BJ (cell line): Measurements from ENCODE around the gene LRMDA. TPM values are rescaled to one million over a fixed set of nuclear protein-coding genes. Genes with fewer than 3 reads are reported as not detected.

ENCODE experiments used
- CTCF ChIA-PET: fragments of 350-600 bp; formaldehyde crosslinking; extraction: SDS; loops from one replicate; lab custom pipeline; 2021; ENCODE audit warnings: antibody characterized with exemption, inconsistent platforms; lab: Yijun Ruan, JAX
- POLR2A ChIA-PET: fragments of 300-600 bp; sonication (Branson Sonifier 250); formaldehyde crosslinking; extraction: SDS; loops from one replicate; lab custom pipeline; 2021; ENCODE audit warnings: antibody characterized with exemption; lab: Charles Lee
- DNase-seq: peaks from one replicate; pipeline ENCODE4 v3.0.0-alpha.2; 2011; ENCODE audit warnings: low read depth
- H3K27me3 ChIP-seq: 2 replicates; pipeline ENCODE4 v1.6.0; 2011; ENCODE audit warnings: low read length; ENCODE audit not compliant: control insufficient read depth, insufficient read depth
- H3K36me3 ChIP-seq: 2 replicates; pipeline ENCODE4 v1.5.1; 2011; ENCODE audit warnings: low read length; ENCODE audit not compliant: control insufficient read depth, insufficient read depth
- H3K4me3 ChIP-seq: 2 replicates; pipeline ENCODE4 v1.5.1; 2011; ENCODE audit warnings: low read depth, mild to moderate bottlenecking, control low read depth, low read length
- polyA plus RNA-seq: library from polyadenylated mRNA; depleted of rRNA; stranded (reverse); fragments of >200 nt; gene quantifications from 2 replicates; pipeline ENCODE4 v1.2.3, GENCODE V29; 2011
- TF ChIP-seq, protein P1 (sequence below): IDR thresholded peaks from 2 replicates; pipeline ENCODE4 v1.5.1; 2011; ENCODE audit warnings: low read depth, mild to moderate bottlenecking, control low read depth, inconsistent platforms, low read length, moderate library complexity; ENCODE audit not compliant: insufficient read depth

Gene LRMDA
- polyA plus RNA-seq, 1 experiment, result not detected

DNA sequence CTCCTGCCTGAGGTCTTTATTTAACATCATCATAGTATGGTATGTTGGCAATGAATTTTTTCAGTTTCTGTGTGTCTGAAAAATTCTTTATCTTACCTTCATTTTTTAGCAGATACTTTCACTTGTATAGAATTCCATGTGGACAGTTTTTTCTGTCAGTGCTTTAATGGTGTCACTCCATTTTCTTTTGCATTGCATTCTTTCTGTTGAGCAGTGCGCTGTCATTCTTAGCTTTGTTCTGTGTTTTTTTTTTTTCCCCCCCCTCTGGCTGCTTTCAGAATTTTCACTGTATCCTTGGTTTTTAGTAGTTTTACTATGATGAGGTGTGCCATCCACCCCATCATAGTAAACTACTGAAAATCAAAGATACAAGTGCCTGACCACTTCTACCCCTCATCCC lies 120.7 kb downstream of the LRMDA start:
- POLR2A ChIA-PET, result no interaction called here
- Histone ChIP-seq H3K27me3 (no peaks in the 10 kb centered on the region), H3K4me3 (no peak overlapping the region), H3K36me3 (no peaks in the 10 kb centered on the region)
- TF ChIP-seq, protein P1, sequence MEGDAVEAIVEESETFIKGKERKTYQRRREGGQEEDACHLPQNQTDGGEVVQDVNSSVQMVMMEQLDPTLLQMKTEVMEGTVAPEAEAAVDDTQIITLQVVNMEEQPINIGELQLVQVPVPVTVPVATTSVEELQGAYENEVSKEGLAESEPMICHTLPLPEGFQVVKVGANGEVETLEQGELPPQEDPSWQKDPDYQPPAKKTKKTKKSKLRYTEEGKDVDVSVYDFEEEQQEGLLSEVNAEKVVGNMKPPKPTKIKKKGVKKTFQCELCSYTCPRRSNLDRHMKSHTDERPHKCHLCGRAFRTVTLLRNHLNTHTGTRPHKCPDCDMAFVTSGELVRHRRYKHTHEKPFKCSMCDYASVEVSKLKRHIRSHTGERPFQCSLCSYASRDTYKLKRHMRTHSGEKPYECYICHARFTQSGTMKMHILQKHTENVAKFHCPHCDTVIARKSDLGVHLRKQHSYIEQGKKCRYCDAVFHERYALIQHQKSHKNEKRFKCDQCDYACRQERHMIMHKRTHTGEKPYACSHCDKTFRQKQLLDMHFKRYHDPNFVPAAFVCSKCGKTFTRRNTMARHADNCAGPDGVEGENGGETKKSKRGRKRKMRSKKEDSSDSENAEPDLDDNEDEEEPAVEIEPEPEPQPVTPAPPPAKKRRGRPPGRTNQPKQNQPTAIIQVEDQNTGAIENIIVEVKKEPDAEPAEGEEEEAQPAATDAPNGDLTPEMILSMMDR, result no peak
- CTCF ChIA-PET, result interaction anchor here (0.6 kb wide), 1 partner anchor 144 kb away, joined by 3 read pairs; no protein-coding TSS in a partner anchor
- DNase-seq, result no peak

DNA sequence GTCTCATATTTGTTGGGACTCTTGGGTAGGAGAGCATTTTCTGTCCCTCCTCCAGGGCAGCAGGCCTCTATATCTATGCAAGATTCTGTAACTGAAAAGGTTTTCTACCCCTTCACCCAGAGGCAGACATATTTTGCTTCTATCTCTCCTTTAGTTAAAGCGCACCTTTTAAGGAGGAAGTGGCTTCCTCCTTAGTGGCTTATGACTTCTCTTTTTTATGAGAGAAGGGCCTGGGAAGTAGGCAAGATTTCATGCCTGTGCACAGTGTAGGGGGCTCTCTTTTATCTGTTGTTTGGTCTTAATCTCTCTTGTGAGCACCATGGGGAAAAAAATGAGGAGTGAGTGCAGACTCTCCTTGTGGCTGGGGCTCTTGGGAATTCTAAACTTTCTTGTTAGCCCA lies 122.1 kb downstream of the LRMDA start:
- H3K27me3 ChIP-seq, result no peaks in the 10 kb centered on the region
- CTCF ChIA-PET, result interaction anchor here (0.6 to 1.2 kb wide), 2 partner anchors 87 to 1810 kb away, joined by 3 read pairs; no protein-coding TSS in a partner anchor
- H3K4me3 ChIP-seq, result no peak overlapping the region
- no peak for DNase-seq
- POLR2A ChIA-PET, result no interaction called here
- H3K36me3 ChIP-seq, result no peaks in the 10 kb centered on the region
- TF ChIP-seq, protein P1, result no peak

DNA sequence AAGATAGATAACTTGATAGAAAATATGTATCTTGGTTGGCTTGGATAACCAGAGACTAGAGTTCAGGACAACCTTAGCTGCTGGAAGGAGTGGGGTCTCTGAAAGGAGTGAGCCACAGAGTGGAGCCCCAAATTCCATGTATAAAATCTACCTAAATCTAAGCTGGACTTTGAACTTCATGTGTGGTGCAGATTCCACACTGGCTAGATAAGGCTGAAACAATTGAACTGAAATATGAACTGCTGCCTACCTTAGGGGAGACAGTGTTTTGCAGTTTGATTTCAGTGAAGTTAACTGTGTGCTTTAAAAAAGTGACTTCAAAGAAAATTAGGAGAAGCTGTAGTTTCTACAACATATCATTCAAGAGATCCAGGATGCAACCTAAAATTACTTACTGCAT lies 123.9 kb downstream of the LRMDA start:
- TF ChIP-seq, protein P1, result no peak
- Histone ChIP-seq H3K4me3 (no peak overlapping the region), H3K27me3 (no peaks in the 10 kb centered on the region), H3K36me3 (no peaks in the 10 kb centered on the region)
- no peak for DNase-seq
- CTCF ChIA-PET, result interaction anchor here (1.2 kb wide), 1 partner anchor 15 kb away, joined by 3 read pairs; no protein-coding TSS in a partner anchor
- POLR2A ChIA-PET, result no interaction called here

DNA sequence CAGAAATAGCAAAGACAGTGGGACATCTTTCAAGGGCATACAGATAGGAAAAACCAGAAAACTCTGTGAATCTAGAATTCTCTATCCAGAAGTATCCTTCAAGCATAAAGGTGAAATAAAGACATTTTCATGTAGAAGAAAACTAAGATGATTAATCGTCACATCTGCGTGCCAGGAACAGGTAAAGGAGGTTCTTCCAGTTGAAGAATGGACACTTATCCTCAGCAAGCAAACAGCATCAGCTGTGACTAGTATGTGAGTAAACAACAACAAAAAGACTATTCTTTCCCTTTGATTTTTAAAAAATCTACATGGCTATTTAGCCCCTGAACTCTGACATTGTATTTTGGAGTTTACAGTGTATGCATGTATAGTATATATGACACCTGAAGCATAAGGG lies 124.9 kb downstream of the LRMDA start:
- H3K27me3 ChIP-seq, result no peaks in the 10 kb centered on the region
- CTCF ChIA-PET, result interaction anchor here (0.7 to 1.4 kb wide), 2 partner anchors 14 to 16 kb away, joined by 3 read pairs; no protein-coding TSS in a partner anchor
- H3K4me3 ChIP-seq, result no peak overlapping the region
- POLR2A ChIA-PET, result no interaction called here
- no peaks in the 10 kb centered on the region for H3K36me3 ChIP-seq
- DNase-seq, result no peak
- TF ChIP-seq, protein P1, result no peak

DNA sequence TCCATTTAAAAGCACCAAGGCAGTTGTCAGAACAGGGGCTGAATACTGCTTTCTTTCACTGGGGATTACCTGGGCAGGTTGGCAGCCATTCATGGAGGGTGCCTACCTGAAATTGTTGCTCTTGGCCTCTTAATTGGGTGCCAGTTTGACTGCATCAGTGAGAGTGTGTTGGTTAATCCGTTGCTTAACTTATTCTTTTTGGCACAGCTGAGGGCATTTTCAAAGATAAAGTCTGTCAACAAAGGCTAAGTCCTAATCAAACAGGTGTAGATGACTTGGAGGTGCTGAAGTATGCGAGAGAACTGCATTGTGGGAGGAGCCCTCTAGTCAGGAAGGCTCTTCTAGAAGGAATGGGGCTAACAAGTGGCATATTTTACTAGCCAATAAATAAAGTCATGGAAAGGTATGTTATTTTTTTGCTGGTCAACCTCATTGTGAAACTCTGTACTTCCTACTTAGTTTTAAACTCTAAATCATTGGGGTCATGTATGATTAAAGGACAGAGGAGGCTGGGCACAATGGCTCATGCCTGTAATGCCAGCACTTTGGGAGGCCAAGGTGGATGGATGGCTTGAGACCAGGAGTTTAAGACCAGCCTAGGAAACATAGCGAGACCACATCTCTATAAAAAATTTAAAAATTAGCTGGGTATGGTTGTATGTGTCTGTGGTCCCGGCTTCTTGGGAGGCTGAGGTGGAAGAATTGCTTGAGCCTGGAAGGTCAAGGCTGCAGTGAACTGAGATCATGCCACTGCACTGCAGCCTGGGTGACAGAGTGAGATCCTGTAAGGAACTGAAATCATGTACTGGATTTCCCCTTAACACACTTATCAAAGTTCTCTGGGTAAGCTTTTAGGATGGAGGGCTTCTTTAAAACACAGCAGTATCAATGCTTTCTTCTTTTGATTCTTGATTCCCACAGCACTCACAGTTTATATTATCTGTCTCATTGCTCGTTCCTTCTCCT lies 134.1 kb downstream of the LRMDA start:
- DNase-seq, result no peak
- no peaks in the 10 kb centered on the region for H3K27me3 ChIP-seq
- TF ChIP-seq, protein P1, result no peak
- no peak overlapping the region for H3K4me3 ChIP-seq
- ChIA-PET CTCF (no interaction called here), POLR2A (no interaction called here)
- H3K36me3 ChIP-seq, result no peaks in the 10 kb centered on the region
